DMS153 treated with DMSO at 0.1 percent for 48 hours (cell line): ENCODE results near the gene MBD1.
"Not testable (repeated sequence)": the region's sequence is repeated elsewhere in the genome, so short reads cannot be mapped to it uniquely, and the experiment has no call there.

Source experiments
- DNase-seq: peaks from one replicate; lab custom pipeline; 2025; ENCODE audit not compliant: unreplicated experiment; lab: John Stamatoyannopoulos, UW

MBD1 gene

DNA sequence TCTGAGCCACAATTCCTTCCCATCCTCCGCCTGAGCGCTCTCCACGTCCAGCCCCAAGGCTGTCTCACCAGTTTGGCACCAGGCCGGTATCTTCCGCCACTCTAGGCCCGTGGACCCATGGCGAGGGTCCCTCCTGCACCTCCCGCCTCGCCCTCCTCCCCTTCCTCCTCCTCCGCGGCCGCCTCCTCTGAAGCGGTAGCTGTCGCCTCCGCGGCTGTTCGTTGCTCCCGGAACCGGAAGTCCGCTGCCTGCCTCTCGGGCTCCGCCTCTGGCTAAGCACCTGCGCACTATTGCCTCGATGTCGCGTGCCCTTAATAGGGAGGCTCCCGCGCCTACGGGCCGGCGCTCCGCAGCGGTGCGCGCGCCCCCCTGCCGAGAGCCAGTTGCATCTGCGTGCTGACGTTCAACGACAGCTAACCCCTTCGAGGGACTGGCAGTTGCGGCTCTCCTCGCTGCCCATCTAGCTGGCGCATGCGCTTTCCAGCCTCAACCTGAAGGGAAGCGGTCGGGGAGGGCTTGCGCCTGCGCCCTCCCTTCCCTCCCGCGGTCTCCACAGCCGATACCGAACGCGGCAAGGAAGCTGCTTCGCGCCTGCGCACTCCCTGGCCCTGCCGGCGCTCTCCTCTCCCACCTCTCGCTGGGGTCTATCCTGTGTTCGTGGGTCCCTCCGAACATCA lies at the start of gene MBD1:
TSS of gene MBD1 (minus strand) at position 229 of the 677 bp plus-strand sequence. CDS start 1,531 bp downstream, outside the sequence.
- DNase-seq = peak; percentile 92

DNA sequence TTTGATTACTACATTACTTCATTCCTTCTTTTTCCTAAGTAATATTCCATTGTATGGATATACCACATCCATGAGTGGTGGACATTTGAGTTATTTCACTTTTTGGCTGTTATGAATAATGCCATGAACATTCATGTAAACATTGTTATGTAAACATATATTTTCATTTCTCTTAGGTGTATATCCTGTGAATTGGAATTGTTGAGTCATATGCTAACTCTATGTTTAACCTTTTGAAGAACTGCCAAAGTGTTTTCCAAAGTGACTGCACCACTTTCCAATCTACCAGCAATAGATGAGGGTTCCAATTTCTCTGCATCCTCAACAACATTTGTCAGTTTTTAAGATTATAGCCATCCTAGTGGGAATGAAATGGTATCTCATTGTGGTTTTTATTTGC lies 48.9 kb upstream of the MBD1 start:
- DNase-seq = no peak

DNA sequence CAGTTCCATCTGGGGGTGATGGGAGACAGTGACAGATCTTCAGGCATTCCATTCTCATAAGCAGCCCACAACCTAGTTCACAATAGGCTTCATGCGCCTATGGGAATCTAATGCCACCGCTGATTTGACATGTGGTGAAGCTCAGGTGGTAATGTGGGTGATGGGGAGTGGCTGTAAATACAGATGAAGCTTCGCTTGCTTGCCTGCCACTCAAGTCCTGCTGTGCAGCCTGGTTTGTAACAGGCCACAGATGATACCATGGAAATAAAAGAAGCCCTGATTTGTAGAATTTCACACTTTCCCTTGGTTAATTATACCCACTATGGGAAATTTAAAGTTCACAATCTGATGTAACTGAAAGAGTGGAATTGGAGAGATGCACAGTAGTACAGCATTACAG lies 46.7 kb upstream of the MBD1 start:
- DNase-seq = no peak

GRCh38 chr18:50320719-50321118 lies 39.4 kb upstream of the MBD1 start:
- no peak for DNase-seq

DNA sequence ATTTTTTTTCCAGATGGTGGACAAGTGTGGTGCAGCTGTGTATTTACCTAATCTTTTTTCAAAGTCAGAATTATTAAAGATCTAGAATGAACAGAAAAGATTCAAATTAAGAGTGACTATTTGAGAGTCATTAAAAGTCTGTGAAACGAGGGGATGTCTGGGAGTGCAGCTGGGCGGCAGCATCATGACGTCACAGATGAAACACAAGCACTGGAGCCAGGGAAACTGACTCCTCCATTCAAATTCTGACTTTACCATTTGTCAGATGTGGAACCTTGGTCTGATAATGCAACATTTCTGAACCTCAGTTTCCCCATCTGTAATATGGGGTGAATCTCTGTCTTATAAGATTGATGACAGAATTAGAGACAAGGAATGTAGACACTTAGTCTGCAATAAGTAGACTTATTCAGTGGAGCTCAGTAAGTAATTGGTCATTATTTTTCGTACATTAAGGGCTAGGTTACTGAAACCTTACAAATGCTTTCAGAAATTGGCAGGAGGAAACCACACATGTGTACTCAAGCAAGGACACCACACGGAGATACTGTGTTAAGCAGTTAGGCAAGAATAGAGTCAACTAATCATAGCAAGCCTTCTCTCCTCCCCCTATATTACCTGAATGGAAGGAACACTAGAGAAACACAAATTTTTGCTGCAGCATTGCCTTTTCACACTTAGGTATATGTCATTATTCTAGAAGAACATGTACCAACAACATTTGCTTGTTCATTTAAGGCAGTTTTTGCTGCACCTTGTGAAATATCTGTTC lies 34.0 kb upstream of the MBD1 start:
- no peak for DNase-seq

DNA sequence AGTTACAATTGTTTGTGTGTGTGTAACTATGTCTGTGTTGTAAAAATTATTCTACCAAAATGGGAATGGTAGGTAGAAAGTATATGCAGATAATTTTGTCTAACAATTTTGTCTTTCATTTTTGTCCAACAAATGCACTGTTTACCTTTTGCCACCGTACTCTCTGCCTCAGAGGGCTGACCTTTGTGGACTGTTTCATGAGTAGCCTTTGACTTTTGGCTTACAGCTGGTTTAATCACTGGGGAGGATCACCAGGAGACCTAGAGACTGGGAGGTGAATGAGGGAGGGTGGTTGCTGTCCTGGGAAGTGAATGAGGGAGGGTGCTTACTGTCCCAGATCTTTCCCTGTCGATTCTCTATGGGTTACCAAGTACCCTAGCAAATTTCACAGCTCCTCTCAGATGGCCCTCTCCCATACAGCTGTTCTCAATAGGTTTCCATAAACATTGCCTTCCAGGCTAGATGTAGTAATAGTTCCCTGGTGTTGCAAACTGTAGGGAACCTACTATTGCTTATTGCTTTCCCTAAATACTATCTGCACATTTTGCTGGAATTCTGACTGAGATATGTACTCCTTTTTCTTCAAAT lies 32.6 kb upstream of the MBD1 start:
- no peak for DNase-seq

DNA sequence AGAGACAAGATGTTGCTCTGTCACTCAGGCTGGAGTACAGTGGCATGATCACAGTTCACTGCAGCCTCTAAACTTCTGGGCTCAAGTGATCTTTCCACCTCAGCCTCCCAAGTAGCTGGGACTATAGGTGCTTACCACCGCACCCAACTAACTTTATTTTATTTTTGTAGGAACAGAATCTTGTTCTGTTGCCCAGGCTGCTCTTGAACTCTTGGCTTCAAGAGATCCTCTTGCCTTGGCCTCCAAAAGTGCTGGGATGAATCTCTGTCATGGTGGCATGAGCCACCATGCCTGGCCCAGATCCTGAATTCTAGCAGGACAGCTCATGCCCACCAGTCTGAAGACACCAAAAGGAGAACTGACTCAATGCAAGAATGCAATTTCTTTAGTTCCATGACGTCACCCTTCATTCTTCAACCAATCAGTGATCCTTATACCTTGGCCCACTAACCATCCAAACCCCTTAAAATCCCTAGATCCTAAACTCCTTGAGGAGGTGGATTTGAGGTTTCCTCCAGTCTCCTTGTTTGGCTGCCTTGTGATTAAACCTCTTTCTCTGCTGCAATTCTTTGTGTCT lies 31.8 kb upstream of the MBD1 start:
- DNase-seq = no peak

DNA sequence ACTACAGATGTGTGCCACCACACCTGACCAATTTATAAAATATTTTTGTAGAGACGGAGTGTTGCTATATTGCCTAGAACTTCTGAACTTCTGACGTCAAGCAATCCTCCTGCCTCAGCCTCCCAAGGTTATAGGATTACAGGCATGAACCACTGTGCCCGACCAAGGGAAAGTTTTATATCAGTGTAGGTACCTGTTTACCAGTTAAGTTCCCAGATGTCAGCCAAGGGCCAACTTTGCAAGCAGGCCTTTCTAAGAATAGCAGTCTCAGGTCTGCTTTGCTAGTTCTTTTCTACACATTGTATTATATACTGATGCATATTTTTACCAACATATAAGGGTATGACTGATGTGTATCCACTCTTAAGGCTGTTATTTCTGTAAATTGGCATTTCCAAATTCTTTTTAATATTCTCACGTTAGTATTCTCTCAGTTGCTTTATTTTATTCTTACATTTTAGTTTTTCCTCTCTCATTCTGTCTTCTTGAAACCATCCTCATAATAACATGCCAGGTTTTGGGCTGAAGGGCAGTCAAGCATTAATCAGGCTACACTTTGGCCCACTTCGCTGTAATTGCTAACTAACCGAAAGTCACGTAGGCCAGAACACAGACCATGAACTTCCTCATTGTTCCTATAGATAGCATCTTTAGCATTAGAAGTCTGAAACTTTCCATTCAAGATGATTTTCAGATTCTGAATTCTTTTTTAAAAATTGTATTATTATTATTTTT lies 31.1 kb upstream of the MBD1 start:
- DNase-seq = no peak

GRCh38 chr18:50311650-50312049 lies 30.3 kb upstream of the MBD1 start:
- DNase-seq = no peak

GRCh38 chr18:50310080-50310479 lies 28.8 kb upstream of the MBD1 start:
- no peak for DNase-seq

- DNase-seq = not testable (repeated sequence)
Observed at GRCh38 chr18:50308851-50309250, 27.5 kb upstream of the MBD1 start.

GRCh38 chr18:50307738-50308470 lies 26.6 kb upstream of the MBD1 start:
- peak; percentile 74 for DNase-seq

DNA sequence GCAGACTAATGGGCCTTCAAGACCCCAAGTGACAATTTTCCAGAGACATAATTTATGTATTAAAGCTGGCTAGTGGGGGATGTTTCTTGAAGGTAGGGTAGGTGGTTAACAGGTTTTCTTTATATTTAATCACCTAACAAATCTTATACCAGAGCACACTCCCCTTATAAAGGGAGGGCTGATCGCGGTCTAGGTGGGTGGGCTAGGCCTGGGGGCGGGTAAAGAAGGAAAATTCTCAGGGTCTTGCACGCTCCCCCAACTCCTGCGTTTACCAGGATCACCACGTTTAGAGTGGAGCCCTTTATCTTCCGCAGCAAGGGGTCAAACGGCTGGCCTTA lies 26.0 kb upstream of the MBD1 start:
- no peak for DNase-seq

DNA sequence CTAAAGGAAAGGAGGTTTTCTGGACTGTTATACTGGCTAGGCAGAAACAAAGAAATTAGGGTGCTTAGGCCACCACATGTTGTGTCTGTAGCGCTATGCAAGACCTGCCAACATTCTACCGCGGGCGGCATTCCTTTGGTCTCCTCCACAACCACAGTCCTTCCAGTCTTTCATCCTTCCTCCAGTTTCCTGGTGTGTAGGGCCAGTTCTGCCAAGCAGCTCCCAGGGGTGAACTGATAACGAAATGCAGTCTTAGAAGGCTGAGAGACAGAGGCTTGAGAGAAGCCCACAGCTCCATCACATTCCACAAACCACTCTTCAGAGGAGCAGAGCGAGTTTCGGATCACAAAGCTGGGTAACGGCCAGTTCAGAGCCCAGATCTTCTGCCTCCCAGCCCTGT lies 25.6 kb upstream of the MBD1 start:
- DNase-seq = no peak

DNA sequence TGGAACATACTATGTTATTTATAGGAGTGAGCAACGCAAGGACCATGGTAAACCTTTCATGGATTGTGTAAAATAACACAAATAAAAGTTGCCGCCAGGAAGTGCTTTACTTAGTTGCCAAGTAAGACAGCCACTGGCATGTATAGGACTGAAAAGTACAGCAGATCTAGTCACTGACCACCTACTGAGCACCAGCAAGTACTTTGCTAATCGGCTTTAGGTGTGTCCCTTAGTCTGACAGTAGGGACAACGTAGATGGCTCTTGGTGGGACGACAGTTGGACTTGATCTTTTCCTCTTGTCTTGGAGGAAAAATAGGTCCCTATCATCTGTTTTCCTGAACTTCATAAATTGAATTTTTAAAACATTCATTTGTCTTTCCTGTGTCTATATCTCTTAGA lies 19.8 kb upstream of the MBD1 start:
- no peak for DNase-seq

GRCh38 chr18:50299626-50300388 lies 18.5 kb upstream of the MBD1 start:
- no peak for DNase-seq

DNA sequence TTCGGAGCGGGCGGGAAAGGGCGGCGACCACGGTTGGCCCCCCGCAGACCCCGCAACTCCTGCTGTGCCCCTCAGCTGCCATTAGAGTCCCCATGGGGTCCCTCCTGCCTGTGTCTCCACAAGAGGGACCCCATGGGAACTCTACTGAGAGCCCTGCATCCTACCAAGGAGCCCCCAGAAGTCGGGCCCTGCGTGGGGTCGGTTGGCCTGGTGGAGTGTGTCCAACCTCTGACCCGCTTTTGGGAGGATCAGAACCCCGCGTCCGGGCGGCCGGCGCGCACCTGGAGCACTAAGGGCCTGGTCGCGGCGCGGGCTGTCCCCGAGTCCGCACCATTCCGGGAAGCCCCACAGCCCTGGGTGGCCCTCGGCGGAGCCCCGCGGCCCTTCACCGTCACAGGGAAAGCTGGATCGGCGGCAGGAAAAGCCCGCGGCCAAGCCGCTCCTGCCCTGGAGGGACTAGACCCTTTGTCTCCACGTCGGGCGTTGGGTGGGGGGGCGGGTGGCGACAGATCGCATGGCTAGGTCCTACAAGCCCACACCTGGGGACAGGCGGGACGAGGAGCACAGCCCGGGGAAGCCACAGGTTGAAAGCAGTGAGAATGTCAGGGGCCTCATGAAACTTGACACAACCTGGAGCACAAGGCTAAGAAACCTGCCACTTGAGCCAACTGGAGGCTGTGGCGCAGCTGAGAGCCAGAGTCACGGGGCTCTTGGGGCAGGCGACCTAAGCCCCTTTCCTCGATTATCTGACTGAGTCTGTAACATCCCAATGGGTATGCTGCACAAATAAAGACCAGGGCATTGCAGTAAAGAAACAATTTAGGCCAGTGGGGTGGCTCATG lies 17.3 kb upstream of the MBD1 start:
- no peak for DNase-seq

DNA sequence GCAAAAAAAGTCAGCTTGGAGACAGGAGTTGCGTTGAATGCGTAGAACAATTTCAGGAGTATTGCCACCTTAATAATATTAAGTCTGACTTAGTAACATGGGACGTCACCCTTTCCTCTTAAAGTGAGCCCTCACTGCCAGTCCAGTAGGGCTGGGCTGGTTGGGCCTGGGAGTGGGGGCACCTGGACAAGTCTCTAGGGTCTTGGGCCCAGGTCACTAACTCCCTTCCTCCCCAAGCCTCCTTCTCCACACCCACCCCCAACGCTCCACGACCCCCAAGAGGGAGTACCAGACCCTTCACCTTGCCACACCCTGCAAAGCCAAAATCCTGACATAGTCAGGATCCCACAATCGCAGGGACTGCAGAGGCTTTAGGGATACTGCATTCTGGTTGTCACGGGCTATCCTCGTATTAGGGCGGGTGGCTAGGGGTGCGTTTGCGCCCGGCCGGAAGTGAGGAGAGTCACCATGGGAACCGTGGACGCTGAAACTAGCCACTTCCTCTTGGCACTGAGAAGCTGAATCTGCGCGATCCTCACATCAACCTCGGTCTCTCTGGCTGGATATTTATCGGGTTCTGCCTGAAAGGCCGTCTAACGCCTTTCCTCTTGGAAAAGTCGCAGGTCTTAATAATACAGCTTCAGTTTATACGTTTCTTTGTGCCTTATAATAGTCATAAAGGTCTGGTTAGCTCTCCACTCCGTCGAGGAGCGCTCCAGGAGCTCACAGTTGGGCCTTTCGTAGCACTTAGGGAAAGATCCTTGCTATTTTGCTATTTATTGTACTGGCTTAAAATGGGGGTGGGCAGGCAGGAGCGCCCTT lies 16.5 kb upstream of the MBD1 start:
- DNase-seq = peak; percentile 65
